NCI-H128 (cell line): ENCODE measurements around the gene COQ6.
"Not testable (repeated sequence)": the region's sequence is repeated elsewhere in the genome, so short reads cannot be mapped to it uniquely, and the experiment has no call there.

ENCODE experiments used
- DNase-seq: peaks from one replicate; lab custom pipeline; 2025; ENCODE audit not compliant: unreplicated experiment; lab: John Stamatoyannopoulos, UW

The COQ6 gene

DNA sequence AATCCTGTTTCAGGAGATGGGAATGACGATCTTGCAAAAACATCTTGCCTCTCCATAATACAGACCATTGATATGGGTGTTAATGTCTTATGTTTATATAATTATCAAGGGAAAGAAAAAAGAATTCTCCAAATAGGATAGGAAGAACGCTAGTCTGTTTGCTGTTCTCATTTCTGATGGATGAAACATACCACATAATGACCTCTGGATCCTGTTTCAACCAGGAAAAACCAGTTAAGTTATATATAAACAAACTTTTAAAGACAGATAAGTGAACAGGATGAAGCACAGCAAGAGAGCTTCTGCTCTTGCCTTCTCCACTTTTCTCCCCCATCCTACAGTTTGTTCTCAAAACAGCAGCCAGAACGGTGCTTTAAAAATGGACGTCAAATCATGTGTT is 27.8 kb downstream of the COQ6 start:
- no peak for DNase-seq

DNA sequence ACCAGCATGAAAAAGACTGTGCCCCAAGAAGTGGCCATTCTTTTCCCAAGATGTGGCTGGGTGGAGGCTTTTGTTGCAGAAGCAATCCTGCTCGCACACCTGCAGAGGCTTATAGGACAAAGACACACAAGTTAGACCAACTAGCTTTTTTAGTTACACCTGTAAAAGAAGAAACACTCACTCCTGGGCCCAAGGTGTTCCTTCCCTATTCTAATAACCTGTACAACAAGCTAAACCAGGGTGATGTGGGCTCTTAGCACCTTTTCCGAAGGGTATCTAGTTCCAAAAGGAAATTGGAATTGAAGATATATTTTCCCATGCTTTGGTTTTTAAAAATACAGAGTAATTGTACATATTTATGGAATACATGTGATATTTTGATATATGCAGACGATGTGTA is 38.0 kb downstream of the COQ6 start:
- DNase-seq: no peak

DNA sequence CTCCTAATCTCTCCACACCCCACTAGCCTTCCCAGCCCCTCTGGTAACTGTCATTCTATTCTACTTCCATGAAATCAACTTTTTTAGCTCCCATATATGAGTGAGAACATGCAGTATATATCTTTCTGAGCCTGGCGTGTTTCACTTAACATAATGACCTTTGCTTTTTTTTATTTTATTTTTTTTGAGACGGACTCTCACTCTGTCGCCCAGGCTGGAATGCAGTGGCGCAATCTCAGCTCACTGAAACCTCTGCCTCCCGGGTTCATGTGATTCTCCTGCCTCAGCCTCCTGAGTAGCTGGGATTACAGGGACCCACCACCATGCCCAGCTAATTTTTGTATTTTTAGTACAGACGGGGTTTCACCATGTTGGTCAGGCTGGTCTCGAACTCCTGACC is 38.6 kb downstream of the COQ6 start:
- DNase-seq: not testable (repeated sequence)

DNA sequence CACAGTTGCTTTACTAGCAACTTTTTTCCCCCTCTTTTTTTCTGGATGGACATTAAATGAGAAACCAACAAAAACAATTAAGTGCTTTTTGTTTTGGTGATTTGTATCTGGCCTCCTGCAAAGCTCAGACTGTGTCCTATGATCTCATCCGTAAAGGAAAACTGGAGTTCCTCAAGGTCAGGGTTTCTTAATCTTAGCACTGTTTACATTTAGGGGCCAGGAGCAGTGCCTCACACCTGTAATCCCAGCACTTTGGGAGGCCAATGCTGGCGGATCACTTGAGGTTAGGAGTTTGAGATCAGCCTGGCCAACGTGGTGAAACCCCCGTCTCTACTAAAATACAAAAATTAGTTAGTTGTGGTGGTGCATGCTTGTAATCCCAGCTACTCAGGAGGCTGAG is 41.0 kb downstream of the COQ6 start:
- DNase-seq: no peak

DNA sequence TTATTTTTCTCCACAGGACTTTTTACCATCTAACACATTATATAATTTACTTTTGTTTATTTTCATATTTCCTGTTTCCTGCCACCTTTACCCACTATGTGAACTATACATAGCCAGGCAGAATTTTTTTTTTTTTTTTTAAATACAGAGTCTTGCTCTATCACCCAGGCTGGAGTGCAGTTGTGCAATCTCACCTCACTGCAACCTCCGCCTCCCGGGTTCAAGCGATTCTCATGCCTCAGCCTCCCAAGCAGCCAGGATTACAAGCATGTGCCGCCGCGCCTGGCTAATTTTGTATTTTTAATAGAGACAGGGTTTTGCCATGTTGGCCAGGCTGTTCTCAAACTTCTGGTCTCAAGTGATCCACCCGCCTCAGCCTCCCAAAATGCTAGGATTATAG is 44.8 kb downstream of the COQ6 start:
- not testable (repeated sequence) for DNase-seq

DNA sequence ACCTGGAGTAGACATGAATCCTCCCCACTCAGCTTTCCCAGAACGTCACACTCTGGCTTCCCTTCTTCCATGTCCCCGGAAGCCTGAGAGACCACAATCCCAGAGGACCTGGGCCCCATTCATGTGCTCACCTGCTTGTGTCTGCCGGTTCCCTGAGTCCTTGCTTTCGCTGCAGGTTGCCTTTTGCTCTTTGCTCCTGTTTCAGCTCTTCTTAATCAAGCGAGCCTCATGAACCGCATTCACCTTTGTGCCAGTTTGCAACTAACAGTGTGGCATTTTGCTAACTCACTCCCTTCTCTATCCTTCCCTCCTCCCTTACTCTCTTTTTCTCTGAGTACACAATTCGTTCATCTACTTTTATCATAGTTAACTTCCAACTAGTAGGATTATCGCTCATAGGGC is 45.9 kb downstream of the COQ6 start:
- no peak for DNase-seq

DNA sequence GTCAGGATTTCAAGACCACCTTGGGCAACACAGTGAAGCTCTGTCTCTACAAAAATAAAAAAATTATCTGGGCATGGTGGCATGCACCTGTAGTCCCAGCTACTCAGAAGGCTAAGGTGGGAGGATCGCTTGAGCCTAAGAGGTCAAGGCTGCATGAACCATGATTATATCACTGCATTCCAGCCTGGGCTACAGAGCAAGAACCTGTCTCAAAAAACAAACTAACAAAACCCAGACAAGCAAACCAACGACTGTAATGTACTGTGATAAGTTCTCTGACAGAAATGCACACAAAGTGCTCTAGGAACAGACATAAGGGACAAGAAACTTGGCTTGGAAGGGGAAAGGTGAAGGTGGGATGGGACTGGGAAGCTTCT is 46.6 kb downstream of the COQ6 start:
- DNase-seq: no peak

DNA sequence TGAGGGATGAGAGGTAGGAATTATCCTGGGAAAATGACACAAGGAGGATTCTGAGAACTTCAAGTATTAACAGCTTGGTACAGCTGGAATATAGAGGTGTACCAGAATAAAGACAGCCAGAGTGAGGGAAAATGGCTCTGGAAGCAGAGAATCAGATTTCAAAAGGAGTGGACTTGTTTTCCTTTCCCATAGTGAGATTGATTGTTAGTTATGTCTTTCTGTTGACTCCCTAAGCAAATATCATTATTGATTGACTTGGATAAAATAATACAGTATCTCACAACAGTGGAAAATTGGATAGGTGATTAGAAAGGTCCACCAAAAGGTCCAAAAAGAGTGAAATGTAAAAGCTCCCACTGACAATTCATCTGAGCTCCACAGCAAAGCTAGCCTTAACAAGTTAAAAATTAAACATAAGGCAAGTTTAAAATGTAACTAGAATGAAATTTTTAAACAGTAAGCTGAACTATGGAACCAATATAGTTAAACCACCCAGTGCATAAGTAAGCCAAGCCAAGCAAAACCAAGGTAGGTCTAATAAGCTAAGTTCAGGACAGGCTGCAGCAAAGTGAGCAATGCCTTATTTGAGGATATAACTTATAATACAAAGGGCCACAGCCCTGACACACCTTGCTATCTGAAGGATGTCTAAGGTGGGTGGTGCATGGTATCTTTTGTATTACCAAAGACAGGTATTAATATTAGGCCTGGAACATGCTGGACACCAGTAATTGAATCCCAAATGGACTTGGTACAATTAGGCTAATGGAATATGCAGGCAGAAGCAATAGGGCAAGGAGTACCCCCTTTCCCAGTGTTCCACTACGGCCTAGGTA is 47.2 kb downstream of the COQ6 start:
- no peak for DNase-seq

DNA sequence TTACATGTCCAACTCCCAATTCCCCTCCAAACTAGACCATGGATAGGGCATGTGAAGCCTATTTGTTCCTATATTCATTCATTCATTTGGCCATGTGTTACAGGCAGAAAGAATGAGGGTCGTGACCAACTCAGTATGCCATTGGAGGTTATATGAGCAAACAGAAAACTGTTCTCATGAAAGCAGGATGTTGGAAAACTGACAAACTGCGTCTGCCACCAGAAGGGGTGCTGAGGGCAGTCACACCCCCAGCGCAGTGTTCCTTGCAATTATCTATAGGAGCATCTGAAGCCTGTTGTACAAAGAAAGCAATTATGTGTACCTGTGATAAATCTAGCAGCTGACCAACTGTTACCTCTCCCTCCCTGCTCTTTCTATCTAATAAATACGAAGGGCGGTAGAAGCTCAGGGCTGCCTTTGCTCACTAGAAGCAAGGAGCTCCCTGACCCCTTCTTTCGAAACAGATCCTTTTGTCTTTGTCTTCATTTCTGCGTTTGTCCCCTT is 47.9 kb downstream of the COQ6 start:
- DNase-seq: no peak

DNA sequence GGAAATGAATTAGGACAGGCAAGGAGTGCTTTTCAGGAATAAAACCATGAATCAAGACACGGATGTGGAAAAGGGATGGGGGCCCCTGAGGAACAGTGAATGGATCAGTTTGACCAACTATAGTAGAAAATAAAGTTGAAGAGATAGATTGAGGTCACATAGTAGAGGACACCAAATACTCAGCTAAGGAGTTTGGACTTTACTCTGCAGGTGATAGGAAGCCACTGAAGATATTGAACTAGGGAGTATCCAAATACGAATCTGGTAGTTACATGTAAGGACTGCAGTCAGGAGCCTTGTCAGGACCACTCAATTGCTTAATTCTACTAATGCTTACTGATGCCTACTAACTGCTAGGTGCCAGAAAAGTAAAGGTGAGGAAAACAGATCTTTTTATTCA is 48.6 kb downstream of the COQ6 start:
- no peak for DNase-seq

DNA sequence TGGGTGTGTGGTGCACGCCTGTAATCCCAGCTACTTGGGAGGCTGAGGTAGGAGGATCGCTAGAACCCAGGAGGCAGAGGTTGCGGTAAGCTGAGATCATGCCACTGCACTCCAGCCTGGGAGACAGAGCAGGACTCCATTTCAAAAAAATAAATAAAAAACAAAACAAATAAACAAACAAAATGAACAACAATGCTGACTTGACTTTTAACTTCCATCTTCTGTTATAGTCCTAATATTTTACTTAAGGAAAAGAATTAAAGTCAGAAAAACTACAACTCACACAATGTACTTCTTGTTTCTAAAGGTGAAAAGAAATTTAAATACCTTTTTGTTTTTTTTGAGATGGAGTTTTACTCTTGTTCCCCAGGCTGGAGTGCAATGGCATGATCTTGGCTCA is 55.6 kb downstream of the COQ6 start:
- not testable (repeated sequence) for DNase-seq

DNA sequence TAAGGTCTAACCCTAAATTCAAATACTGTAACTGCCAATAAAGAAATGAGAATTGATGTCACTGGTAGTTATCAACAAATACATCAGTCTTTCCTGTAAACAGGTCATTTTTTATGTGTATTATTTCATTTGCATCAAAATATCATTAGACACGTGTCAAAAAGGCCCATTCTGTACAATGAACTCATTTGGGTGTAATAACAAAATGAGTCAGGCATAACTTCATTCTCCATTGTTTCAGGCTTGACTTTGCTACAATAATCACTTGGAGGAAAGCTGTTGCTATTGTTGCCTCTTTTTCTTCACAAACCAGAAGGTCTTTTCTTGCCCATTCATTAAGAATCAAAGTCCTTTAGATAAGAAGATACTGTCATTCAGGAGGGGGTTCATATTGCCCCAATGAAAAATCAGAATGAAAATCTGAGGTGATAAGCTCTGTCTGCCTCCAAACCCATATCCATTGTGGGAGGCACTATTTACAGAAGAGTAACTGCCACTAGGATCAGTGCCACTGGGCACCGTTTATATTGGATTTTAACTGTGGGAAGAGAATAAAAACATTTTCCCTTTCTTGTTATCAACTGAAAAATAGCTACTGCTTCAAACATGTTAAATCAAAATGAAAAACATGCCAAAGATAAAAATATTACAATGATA is 58.9 kb downstream of the COQ6 start:
- DNase-seq: no peak
